NOMO-1 treated with DMSO at 0.1 percent for 48 hours (cell line): ENCODE data around the gene KNDC1.
"Not testable (repeated sequence)": the region's sequence is repeated elsewhere in the genome, so short reads cannot be mapped to it uniquely, and the experiment has no call there.

ENCODE experiments used
- DNase-seq: peaks from one replicate; lab custom pipeline; 2025; ENCODE audit not compliant: unreplicated experiment; lab: John Stamatoyannopoulos, UW

KNDC1 gene

DNA sequence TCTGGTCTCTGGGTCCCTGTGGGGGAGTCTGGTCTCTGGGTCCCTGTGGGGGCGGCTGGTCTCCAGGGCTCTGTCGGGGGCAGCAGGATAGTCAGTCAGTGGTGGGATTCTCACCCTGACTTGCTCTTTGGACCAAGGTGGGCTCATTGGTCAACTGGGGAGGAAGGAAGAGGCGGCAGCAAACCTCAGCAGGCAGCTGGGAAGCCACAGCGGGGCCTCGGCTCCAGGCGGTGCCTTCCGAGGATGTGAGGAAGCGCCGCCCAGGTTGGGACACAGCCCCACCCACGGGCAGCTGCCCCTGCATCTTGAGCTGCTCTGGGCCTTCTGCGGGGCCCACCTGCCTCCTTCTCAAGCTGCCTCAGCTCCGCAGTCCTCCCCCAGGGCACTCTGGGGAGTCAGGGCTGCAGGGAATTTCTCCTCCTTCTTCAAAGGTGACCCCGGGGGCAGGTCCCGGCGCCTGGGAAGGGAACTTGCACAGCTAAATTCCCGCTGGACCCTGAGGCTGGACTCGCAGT, 20.4 kb upstream of the KNDC1 start:
- no peak for DNase-seq

DNA sequence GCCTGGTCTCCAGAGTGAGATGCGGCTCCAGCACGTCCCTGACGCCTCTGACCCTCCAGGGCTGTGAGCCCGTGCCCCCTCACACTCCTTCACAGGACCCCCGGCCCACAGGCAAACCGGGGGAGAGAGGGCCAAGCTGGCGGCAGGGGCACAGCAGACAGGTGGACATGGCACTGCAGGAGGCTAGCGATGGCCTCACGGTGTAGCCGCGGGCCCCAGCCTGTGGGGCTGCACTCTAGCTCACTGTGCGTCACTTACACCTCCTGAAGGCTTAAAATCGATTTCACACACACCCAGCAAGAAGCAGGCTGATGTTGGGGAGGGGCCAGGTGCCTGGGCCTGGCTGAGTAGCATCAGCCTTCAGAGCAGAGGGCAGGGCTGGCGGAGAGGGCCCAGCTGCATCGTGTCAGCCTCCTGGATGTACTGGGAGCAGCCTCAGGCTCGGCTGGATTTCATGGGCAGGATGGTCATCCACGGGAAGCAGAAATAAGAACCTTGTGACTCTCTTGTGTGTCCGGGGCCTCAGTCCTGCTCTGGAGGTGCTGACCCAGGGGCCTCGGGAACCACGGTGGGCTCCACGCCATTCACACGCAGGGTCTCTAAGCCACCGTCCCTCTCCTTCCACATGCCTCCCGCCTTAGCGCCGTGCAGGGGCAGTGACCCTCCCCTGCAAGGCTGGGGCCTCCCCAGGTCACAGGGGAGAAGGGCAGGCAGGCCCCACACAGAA, 19.4 kb upstream of the KNDC1 start:
- no peak for DNase-seq

DNA sequence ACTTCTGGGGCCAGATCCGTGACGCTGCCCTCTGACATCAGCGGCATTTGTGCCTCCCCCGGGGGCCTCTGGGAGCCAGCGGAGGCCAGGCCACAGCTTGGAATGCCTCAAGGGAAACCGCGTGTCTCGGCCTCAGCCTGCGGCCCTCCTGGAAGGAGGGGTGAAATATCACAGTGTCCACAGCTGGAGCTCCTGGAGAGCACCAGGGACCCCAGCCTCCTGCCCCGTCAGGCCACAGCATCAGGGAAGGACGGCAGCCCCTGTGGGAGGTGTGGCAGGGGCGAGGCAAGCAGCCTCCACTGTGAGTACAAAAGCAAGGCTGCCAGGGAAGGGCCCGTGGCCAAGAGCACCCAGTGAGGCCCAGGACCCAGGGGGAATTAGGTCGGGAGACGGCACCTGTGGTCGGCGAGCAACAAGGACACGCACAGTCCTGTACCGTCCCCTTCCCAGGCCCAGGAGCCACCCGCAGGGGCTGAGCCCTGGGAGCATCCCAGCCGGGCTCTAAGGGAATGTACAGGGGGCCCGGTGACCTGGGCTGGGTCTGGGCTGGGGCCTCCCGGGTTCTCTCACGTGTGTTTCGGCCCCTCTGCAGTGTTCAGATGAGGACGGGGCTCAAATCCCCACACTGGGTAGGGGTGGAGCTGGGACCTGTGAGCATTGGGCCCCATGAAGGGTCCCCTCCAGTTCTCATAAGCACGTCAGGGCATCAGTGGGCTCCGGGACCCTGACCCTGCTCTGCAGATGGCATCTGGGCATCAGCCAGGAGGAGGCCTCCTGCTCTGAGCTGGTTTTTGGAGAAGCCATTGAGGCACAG, 18.7 kb upstream of the KNDC1 start:
- DNase-seq, result no peak

DNA sequence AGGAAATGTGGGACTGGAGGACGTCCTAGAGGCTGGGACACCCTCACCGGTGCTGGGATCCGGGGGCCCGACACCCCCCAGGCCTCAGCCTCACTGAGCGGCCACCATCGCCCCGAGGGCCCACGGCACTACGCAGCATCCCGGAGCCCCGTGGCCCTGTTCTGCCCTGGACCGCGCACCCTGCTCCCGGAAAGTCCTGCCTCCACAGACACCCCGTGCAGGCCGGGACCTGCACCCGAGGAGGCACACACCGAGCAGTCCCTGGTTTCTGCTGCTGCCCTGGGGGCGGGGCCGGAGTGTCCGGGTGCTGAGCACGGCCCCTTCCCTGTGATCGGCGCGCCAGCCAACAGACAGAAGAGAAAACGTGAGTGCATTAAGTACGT, 18.1 kb upstream of the KNDC1 start:
- no peak for DNase-seq

DNA sequence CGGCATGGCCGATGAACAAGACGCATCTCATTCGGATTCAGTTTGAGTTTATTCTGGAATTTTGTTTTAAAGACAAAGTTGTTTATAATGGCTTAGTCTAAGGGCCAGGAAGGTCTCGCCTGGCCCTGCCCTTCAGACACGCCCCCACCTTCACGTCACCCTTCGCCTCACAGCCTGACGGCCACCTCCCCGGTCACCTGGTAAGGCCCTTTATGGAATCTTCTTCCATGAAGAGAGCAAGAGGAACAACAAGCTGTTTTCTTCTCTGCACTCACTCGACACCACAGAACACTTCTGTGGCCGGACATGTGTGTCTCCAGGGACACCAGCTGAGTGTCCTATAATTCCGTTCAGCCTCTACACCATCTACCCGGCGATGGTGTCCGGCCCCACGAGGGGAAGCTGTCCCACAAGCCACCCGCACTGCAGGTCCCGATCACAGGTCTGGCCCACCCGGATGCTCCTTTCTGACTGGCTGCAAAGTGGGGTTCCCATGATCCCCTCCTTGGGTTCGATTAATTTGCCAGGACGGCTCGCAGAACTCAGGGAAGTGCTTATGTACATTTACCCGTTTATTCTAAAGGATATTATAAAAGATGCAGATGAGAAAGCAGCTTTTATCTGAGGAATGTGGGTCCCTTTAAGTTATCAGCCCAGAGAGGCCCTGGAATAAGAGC, 17.4 kb upstream of the KNDC1 start:
- DNase-seq, result no peak

DNA sequence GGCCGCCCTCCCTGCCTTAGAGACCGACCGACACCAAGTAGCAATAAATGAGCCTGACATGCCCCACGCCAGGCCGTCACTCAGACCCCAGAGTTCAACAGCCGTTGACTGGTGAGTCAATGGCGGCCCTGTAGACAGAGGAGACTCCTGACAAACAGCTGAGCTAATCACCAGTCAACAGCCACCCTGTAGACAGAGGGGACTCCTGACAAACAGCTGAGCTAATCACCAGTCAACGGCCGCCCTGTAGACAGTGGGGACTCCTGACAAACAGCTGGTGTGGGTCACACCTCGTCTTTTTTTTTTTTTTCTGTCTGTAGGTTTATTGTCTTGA, 16.9 kb upstream of the KNDC1 start:
- no peak for DNase-seq

DNA sequence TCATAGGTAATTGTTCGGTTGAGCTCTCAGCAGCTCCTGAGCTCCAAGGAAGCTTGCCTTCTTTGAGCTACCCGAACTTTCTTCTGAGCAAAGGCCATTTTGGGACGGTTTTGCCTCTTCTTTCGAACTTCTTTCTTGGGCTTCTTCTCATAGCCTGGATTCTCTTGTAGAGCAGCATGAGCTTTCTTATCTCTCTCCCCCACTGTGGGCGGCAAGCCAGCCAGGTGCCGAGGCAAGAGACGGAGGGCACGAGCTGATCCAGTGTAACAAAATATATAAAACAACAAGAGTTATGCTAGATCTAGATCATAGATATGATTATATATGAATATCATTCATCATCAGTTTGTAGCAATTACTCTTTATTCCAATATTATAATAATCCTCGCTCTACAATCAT, 16.5 kb upstream of the KNDC1 start:
- DNase-seq, result no peak

DNA sequence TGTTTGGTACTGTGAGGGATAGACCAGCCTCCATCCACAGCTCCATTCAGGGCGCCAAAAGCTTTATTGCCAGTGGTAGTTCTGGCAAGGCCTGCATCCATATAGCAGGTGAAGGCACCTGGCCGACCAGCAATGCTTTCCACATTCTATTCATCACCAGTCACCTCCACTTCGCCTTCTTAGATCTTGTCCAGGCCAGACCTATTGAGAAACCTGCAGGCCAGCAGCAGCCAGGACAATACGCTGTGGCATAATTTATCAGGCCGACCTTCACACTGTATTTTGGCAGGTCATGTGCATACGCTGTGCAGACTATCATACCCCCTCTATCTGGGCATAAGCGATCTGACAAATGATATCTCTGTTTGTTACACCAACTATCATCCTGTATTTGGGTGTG, 15.2 kb upstream of the KNDC1 start:
- no peak for DNase-seq

DNA sequence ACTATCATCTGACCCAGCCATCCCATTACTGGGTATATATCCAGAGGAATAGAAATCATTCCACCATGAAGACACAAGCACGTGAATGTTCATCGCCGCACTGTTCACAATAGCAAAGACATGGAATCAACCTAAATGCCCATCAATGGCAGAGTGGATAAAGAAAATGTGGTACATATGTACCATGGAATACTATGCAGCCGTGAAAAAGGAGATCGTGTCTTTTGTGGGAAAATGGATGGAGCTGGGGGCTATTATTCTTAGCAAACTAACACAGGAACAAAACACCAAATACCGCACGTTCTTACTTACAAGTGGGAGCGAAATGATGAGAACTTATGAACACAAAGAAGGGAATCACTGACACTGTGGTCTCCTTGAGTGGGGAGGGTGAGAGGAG, 9.8 kb upstream of the KNDC1 start:
- no peak for DNase-seq

DNA sequence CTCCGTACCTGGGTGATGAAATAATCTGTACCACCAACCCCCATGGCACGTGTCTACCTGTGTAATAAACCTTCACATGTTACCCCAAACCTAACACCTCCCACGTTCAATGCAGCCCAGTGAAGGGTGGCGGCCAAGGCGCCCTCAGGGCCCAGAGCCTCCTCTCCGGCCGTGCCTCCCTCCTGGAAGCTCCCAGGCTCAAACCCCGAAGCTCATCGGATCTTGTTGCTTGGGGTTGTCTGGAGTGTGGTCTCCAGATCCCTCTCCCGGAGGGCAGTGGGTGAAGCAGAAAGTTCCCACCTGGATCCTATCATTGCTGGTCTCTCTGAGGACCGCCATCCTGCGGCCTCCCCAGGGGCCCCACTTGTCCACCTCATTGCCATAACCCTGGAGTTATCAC, 9.4 kb upstream of the KNDC1 start:
- DNase-seq, result no peak

DNA sequence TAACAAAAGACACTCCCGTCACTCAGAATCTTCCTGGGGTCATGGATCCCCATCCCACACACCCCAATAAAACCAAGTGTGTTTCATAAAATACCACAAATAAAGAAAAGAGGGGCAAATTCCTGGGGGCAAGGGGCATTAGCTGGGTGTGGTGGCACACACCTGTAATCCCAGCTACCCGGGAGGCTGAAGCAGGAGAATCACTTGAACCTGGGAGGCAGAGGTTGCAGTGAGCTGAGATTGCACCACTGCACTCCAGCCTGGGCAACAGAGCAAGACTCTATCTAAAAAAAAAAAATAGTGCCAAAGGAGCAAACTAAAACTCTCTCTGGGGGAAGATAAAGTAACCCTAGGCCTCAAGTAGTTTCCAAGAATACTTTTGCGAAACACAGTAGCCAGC, 8.9 kb upstream of the KNDC1 start:
- DNase-seq, result not testable (repeated sequence)

DNA sequence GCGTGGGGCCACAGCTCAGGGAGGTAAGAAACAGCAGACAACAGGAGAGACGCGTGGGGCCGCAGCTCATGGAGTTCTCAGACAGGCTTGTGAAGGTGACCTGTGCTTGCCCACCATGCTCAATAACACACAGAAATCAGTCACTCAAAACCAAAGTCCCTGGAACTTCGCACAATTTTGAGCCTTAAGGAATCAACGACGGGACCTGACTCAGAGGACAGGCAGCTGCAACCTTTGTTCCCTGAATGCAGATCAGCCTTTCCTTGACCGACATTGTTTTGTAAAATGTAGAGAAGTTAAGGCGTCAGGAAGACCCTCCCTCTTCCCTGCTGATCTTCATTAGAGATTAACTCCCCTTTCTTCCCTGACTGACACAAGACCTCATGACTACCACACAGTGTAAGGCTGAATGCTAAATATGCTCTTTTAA, 8.5 kb upstream of the KNDC1 start:
- no peak for DNase-seq

DNA sequence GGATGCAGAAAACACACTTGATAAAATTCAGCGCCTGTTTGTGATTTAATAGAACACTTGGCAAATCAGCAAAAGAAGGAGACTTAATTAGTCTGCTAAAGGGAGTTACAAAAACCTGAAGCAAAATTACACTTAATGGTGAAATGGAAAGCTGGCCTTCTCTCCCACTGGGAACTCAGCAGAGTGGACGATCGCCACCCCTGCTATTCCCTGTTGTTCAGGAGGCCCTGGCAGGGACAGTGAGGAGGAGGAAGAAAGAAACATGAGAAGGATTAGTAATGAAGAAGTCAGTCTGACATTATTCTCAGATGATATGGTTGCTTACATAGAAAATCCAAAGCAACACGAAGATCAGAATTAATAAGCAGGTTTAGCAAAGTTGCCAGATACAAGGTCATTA, 5.6 kb upstream of the KNDC1 start:
- no peak for DNase-seq

DNA sequence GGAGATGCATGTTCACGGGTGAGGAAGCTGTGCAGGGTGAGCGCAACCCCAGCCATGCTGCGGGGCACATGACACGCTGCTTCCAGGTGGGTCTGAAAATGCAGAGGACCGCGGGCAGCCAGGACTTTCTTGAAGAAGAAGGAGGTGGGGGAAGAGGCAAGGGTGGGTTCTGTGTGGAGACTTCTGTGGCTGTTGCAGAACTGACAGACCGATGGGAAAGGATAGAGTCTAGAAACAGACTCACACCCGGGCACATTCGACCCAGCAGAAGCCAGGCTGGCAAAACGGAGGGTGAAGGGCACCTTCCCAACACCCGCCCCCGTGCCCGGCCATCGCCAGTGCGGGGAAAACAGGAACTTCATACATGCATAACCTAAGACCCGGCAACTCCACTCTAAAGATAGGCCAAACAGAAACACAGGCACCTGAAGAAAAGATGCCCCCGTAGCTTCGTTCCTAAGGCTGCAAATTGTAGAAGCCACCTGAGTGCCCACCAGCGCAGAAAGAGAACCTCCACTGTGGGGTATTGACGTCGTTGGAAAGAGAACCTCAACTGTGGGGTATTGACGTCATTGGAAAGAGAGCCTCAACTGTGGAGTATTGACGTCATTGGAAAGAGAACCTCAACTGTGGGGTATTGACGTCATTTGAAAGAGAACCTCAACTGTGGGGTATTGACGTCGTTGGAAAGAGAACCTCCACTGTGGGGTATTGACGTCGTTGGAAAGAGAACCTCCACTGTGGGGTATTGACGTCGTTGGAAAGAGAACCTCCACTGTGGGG, 4.8 kb upstream of the KNDC1 start:
- DNase-seq, result no peak

DNA sequence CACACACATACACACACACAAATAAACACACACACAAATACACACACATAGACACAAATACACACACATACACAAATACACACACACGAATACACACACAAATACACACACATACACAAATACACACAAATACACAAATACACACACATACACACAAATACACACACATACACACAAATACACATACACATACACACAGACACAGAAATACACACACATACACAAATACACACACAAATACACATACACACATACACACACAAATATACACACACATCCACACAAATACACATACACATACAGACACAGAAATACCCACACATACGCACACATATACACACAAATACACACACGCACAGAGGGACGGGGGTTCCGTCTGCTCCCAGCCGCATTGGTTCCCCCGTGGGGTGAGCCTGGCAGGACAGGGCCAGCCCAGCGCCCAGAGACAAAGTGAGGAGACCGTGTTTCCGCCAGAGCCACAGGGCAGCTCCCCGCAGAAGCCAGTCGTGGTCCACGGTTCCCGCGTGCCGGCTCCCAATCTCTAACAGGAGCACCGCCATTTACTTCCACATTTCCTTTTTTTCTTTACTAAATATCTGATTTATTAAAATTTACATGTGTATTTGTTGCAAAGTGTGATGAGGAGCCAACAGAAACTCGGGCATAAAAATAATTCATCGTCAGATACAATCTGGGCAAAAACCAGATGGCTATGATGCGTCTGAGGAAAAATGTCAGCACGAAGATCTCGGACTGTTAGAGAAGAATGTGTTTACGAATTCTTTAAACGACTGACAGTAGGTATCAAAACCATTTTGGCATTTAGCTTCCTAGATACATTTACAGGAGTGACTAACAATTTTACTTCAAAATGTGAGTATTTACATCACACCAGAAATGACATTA, 3.1 kb upstream of the KNDC1 start:
- DNase-seq, result no peak

DNA sequence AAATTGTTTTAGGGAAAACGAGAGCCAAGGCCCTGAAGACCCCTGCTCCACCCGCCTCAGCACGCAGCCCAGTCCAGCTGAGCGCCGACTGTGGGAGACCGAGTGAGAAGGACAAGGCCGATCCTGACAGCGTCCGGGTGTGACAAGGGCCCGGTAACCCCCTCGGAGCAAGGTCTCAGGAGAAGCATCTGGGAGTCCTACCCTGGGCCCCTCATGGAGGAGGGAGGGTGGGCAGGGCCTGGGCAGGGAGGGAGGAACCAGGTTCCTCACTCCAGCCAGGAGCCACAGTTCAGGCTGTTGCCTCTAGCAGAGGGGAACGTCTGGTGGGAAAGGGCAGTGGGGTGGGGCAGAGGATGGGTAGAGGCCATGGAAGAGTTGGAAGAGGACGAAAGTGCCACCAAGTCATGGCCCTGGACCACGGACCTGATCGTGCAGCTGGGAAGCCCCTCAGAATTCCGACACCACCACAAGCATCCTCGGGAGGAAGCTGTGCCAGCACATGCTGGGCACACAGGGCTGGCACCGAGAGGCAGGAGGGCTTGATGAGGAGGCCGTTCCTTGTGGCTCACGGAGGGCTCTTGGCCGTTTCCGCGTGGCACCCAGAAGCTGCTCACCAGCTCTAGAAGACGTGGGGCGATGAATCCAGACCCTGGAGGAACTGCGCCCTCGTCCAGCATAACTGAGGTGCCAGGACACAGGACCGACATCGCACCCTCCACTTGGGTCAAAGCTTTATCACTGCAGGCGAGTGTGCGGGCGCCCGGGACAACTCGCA, 2.2 kb upstream of the KNDC1 start:
- DNase-seq, result no peak

DNA sequence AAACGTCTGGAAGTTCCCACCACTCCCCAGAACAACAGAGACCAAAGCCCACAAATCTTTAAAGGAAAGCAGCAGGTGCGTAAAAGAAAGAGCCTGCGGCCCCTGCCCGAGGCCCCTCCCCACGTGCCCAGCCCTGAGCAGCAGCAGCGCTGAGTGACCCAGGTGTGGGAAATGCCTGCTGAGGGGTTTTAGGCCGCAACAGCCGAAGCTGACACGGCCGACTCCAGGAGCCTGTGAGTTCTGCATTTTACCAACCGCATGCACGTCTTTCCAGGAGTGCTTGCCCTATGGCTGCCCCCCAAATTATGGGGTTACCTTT, 1.6 kb upstream of the KNDC1 start:
- no peak for DNase-seq

DNA sequence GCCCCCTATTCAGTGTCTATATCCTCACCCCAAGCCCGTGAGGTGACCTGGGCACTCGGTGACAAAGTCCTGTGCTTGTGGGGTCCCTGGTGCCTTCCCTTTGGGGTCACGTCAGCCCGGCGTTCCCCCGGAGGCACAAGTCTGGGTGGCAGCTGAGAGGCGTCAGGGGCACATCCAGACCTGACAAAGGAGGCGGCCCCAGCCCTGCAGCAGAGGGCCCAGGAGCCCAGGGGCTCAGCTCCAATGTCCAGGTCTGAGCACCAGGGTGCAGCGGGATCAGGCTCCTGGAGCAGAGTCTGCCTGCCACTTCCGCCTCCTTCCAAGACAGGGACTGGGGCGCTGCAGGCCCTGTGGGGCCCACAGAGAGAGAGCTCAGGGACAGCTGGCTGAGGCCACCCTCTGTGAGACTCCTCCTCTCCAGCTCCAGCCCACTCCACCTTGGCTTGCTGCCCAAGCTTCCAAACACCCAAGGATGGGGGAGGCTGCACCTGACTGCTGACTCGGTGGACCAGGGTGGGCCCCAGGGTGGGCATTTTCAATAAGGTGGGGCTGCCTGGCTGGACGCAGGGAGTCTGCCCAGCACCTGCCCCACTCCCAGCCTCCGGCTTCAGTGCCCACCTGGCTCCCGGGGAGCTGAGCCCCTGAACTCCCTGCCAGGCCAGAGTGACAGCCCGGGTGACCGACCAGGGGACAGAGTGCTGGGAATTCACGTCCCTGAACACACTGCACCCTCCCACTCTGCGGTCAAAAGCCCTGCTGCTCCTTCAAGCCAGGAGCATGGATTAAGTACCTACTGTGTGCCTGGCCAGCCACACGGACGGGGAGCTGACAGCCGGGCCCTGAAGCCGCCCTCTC, 1.0 kb upstream of the KNDC1 start:
- no peak for DNase-seq

DNA sequence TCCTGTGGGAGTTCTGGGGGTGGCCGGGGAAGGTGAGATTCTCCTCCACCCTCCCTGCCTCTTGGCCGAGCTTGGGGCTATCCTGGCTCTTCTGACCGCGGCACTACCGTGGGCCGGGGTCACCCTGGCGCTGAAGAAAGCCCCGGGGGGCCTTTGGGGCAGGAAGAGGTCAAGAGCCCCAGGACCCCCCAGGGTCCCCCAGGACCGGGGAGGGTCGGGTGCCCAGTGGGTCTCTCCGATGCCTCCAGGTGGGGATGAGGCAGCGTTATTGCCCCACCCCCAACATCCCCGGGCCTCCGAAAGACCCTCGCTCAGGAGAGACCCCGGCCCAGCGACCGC, 439 bp upstream of the KNDC1 start:
- no peak for DNase-seq
